HepG2 (cell line): ENCODE data around the gene ATP23. TPM values are rescaled to one million over a fixed set of nuclear protein-coding genes. Genes with fewer than 3 reads are reported as not detected.

Source experiments
- HES4 ChIP-seq: sonication (generic); formaldehyde crosslinking; IDR thresholded peaks from 2 replicates; pipeline ENCODE4 v1.9.0; 2021; ENCODE audit warnings: mild to moderate bottlenecking, missing genetic modification reagents, borderline replicate concordance
- MTF2 ChIP-seq: sonication (generic); formaldehyde crosslinking; IDR thresholded peaks from 2 replicates; pipeline ENCODE4 v1.5.0; 2020; ENCODE audit warnings: missing genetic modification reagents, borderline replicate concordance
- NCOA5 ChIP-seq: sonication (generic); formaldehyde crosslinking; IDR thresholded peaks from 2 replicates; pipeline ENCODE4 v1.4.0; 2020; ENCODE audit warnings: missing genetic modification reagents
- REXO4 ChIP-seq: sonication (generic); formaldehyde crosslinking; IDR thresholded peaks from 2 replicates; pipeline ENCODE4 v1.8.0; 2022; ENCODE audit warnings: missing genetic modification reagents, mild to moderate bottlenecking, borderline replicate concordance
- ZNF598 ChIP-seq: sonication (generic); formaldehyde crosslinking; IDR thresholded peaks from 2 replicates; pipeline ENCODE4 v1.5.1; 2020; ENCODE audit warnings: mild to moderate bottlenecking, missing genetic modification reagents, borderline replicate concordance
- ZSCAN25 ChIP-seq: sonication (generic); formaldehyde crosslinking; IDR thresholded peaks from 2 replicates; pipeline ENCODE4 v1.8.0; 2022; ENCODE audit warnings: mild to moderate bottlenecking, missing genetic modification reagents
- polyA plus RNA-seq, 8 experiments: library from polyadenylated mRNA; depleted of rRNA in 3 of 8; stranded (reverse) in 7 of 8; unstranded in 1 of 8; fragments of >200 nt; fragmentation: Illumina TruSeq in 4 of 8; extraction: Trizol in 4 of 8; gene quantifications; 2 replicates each; pipeline versions ENCODE4 v1.2.1 to v1.2.3, GENCODE V29; 2011 to 2016; ENCODE audit warnings: low read depth in 4 of 8, missing spikeins in 1 of 8, mixed read lengths in 1 of 8; ENCODE audit not compliant: insufficient read depth in 1 of 8
- total RNA-seq, 5 experiments: library from RNA; depleted of rRNA; stranded (reverse); fragments of >200 nt; fragmentation: Illumina TruSeq; extraction: Trizol; gene quantifications; 2 replicates each; pipeline ENCODE4 v1.2.3, GENCODE V29; 2016; ENCODE audit warnings: low read depth in 1 of 5
- TF ChIP-seq, protein P1 (sequence below): sonication (generic); formaldehyde crosslinking; IDR thresholded peaks from 2 replicates; pipeline ENCODE4 v1.4.0; 2020; ENCODE audit warnings: missing genetic modification reagents, borderline replicate concordance
- TF ChIP-seq, protein P2 (sequence below): sonication (generic); formaldehyde crosslinking; IDR thresholded peaks from 2 replicates; pipeline ENCODE4 v1.5.0; 2020; ENCODE audit warnings: mild to moderate bottlenecking, missing genetic modification reagents, borderline replicate concordance
- TF ChIP-seq, protein P3 (sequence below), 2 experiments: sonication (generic) in 1 of 2; formaldehyde crosslinking in 1 of 2; IDR thresholded peaks; 2 replicates each; pipeline versions ENCODE4 v1.4.0 to v1.6.1; 2016 to 2020; ENCODE audit warnings: borderline replicate concordance in 1 of 2, low read depth in 1 of 2, mild to moderate bottlenecking in 1 of 2, missing genetic modification reagents in 1 of 2
- TF ChIP-seq, protein P4 (sequence below): sonication (generic); formaldehyde crosslinking; IDR thresholded peaks from 2 replicates; pipeline ENCODE4 v1.5.0; 2020; ENCODE audit warnings: missing genetic modification reagents, mild to moderate bottlenecking, borderline replicate concordance

The ATP23 gene
- total and polyA plus RNA-seq, 2 of the 13 experiments (the other 11 are each of a cell fraction or from before 2014, with no cell fraction given): 12.1 to 14.7 TPM

DNA sequence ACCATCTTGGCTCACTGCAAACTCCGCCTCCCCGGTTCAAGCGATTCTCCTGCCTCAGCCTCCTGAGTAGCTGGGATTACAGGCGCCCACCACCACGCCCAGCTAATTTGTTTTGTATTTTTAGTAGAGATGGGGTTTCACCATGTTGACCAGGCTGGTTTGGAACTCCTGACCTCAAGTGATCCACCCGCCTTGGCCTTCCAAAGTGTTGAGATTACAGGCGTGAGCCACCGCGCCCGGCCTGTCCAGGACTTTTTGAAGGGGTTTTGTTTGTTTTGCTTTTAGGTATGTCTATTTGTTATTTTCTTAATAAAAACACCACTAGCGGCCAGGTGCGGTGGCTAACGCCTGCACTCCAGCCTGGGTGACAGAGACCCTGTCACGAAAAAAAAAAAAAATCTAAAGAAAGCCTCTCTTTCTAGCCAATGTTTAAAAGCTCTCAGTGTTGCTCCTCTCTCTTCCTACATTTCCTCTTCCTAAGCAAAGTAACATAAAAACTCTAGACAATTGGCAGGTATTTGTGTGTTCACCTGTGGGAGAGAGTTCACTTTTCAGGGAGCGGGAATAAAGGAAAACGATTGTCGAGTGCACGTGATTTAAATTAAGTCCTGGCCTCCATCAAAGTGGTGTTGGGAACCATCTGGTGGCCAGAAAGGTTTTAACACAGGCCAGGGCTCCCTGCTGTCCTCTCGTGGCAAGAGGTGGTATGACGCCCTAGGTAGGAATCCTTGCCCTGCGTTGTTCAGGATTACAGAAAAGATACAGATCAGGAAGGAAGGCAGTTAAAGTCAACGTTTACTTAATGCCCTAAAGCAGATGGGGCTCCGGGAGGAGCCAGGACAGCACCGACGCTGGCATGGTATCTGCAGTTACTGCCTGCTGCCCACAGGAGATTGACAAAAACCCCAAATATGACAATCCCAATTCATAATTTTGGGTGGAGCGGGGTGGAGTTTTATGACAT lies 36.2 kb upstream of the ATP23 start (continued):
- TF ChIP-seq, protein P1, sequence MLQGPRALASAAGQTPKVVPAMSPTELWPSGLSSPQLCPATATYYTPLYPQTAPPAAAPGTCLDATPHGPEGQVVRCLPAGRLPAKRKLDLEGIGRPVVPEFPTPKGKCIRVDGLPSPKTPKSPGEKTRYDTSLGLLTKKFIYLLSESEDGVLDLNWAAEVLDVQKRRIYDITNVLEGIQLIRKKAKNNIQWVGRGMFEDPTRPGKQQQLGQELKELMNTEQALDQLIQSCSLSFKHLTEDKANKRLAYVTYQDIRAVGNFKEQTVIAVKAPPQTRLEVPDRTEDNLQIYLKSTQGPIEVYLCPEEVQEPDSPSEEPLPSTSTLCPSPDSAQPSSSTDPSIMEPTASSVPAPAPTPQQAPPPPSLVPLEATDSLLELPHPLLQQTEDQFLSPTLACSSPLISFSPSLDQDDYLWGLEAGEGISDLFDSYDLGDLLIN (CRISPR knock-in tag): no peak
- no peak for TF ChIP-seq MTF2 (CRISPR knock-in tag)
- TF ChIP-seq REXO4 (CRISPR knock-in tag): no peak
- no peak for TF ChIP-seq ZNF598
- no peak for TF ChIP-seq NCOA5 (CRISPR knock-in tag)
- TF ChIP-seq HES4 (CRISPR knock-in tag): no peak
- TF ChIP-seq, protein P2, sequence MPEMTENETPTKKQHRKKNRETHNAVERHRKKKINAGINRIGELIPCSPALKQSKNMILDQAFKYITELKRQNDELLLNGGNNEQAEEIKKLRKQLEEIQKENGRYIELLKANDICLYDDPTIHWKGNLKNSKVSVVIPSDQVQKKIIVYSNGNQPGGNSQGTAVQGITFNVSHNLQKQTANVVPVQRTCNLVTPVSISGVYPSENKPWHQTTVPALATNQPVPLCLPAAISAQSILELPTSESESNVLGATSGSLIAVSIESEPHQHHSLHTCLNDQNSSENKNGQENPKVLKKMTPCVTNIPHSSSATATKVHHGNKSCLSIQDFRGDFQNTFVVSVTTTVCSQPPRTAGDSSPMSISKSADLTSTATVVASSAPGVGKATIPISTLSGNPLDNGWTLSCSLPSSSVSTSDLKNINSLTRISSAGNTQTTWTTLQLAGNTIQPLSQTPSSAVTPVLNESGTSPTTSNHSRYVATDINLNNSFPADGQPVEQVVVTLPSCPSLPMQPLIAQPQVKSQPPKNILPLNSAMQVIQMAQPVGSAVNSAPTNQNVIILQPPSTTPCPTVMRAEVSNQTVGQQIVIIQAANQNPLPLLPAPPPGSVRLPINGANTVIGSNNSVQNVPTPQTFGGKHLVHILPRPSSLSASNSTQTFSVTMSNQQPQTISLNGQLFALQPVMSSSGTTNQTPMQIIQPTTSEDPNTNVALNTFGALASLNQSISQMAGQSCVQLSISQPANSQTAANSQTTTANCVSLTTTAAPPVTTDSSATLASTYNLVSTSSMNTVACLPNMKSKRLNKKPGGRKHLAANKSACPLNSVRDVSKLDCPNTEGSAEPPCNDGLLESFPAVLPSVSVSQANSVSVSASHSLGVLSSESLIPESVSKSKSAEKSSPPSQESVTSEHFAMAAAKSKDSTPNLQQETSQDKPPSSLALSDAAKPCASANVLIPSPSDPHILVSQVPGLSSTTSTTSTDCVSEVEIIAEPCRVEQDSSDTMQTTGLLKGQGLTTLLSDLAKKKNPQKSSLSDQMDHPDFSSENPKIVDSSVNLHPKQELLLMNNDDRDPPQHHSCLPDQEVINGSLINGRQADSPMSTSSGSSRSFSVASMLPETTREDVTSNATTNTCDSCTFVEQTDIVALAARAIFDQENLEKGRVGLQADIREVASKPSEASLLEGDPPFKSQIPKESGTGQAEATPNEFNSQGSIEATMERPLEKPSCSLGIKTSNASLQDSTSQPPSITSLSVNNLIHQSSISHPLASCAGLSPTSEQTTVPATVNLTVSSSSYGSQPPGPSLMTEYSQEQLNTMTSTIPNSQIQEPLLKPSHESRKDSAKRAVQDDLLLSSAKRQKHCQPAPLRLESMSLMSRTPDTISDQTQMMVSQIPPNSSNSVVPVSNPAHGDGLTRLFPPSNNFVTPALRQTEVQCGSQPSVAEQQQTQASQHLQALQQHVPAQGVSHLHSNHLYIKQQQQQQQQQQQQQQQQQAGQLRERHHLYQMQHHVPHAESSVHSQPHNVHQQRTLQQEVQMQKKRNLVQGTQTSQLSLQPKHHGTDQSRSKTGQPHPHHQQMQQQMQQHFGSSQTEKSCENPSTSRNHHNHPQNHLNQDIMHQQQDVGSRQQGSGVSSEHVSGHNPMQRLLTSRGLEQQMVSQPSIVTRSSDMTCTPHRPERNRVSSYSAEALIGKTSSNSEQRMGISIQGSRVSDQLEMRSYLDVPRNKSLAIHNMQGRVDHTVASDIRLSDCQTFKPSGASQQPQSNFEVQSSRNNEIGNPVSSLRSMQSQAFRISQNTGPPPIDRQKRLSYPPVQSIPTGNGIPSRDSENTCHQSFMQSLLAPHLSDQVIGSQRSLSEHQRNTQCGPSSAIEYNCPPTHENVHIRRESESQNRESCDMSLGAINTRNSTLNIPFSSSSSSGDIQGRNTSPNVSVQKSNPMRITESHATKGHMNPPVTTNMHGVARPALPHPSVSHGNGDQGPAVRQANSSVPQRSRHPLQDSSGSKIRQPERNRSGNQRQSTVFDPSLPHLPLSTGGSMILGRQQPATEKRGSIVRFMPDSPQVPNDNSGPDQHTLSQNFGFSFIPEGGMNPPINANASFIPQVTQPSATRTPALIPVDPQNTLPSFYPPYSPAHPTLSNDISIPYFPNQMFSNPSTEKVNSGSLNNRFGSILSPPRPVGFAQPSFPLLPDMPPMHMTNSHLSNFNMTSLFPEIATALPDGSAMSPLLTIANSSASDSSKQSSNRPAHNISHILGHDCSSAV (CRISPR knock-in tag): no peak
- TF ChIP-seq, protein P3, sequence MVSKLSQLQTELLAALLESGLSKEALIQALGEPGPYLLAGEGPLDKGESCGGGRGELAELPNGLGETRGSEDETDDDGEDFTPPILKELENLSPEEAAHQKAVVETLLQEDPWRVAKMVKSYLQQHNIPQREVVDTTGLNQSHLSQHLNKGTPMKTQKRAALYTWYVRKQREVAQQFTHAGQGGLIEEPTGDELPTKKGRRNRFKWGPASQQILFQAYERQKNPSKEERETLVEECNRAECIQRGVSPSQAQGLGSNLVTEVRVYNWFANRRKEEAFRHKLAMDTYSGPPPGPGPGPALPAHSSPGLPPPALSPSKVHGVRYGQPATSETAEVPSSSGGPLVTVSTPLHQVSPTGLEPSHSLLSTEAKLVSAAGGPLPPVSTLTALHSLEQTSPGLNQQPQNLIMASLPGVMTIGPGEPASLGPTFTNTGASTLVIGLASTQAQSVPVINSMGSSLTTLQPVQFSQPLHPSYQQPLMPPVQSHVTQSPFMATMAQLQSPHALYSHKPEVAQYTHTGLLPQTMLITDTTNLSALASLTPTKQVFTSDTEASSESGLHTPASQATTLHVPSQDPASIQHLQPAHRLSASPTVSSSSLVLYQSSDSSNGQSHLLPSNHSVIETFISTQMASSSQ (IDR thresholded peaks at IDR 0.05; ENCODE audit: low read depth): no peak
- TF ChIP-seq, protein P3 (CRISPR knock-in tag; IDR thresholded peaks at IDR 0.05; ENCODE audit: borderline replicate concordance): no peak
- TF ChIP-seq ZSCAN25 (CRISPR knock-in tag): no peak
- TF ChIP-seq, protein P4, sequence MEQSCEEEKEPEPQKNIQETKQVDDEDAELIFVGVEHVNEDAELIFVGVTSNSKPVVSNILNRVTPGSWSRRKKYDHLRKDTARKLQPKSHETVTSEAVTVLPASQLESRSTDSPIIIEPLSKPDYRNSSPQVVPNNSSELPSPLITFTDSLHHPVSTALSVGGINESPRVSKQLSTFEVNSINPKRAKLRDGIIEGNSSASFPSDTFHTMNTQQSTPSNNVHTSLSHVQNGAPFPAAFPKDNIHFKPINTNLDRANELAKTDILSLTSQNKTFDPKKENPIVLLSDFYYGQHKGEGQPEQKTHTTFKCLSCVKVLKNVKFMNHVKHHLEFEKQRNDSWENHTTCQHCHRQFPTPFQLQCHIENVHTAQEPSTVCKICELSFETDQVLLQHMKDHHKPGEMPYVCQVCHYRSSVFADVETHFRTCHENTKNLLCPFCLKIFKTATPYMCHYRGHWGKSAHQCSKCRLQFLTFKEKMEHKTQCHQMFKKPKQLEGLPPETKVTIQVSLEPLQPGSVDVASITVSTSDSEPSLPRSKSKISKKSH (CRISPR knock-in tag): no peak
